ENCODE data around the gene AKAP8. TPM values are rescaled to one million over a fixed set of nuclear protein-coding genes. Genes with fewer than 3 reads are reported as not detected.

The AKAP8 gene
- total and polyA plus RNA-seq, 4 donors = 15.0 to 43.4 (median 19.7) TPM

- Histone ChIP-seq H3K27ac (ENCODE audit: low read depth in 1 of 2, low read length in 1 of 2) (no peak overlapping the region), H3K4me3 (no peak overlapping the region), H3K9ac (ENCODE audit: insufficient read depth in 1 of 2, low read length in 2 of 2) (no peak overlapping the region), H3K27me3 (ENCODE audit: control insufficient read depth in 3 of 3, insufficient read depth in 3 of 3, low read length in 2 of 3) (no peaks in the 10 kb centered on the region), H3K9me3 (ENCODE audit: control insufficient read depth in 4 of 4, insufficient read depth in 3 of 4, low read length in 3 of 4) (no peaks in the 10 kb centered on the region), H3K4me1 (ENCODE audit: control insufficient read depth in 5 of 5, insufficient read depth in 5 of 5, low read length in 5 of 5) (peaks cover 0 to 15% (median 0%) of the 10 kb centered on the region in 5 donors), H3K36me3 (ENCODE audit: control insufficient read depth in 4 of 4, insufficient read depth in 4 of 4, low read length in 4 of 4) (peaks cover 7 to 51% (median 23%) of the 10 kb centered on the region in 4 donors)
- WGBS, 2 donors = 90 to 93% methylated on average over 10 of the region's 10 CpGs
- DNase-seq (no peak), ATAC-seq (ENCODE audit: insufficient read depth, low FRiP score) (no peak)
- no peak for TF ChIP-seq CTCF (IDR thresholded peaks at IDR 0.05; ENCODE audit: control extremely low read depth, extremely low read depth)
Measured at GRCh38 chr19:15403151-15403531, 23.6 kb upstream of the AKAP8 start.

- no peaks in the 10 kb centered on the region for H3K9me3 ChIP-seq (ENCODE audit: control insufficient read depth in 4 of 4, insufficient read depth in 3 of 4, low read length in 3 of 4)
- TF ChIP-seq CTCF (IDR thresholded peaks at IDR 0.05; ENCODE audit: control extremely low read depth, extremely low read depth) = no peak
- no peak overlapping the region for H3K27ac ChIP-seq (ENCODE audit: low read depth in 1 of 2, low read length in 1 of 2)
- H3K9ac ChIP-seq (ENCODE audit: insufficient read depth in 1 of 2, low read length in 2 of 2) = no peak overlapping the region
- no peak overlapping the region for H3K4me3 ChIP-seq
- WGBS, 2 donors = 90 to 96% methylated on average over 15 of the region's 15 CpGs
- peaks cover 7 to 54% (median 28%) of the 10 kb centered on the region in 4 donors for H3K36me3 ChIP-seq (ENCODE audit: control insufficient read depth in 4 of 4, insufficient read depth in 4 of 4, low read length in 4 of 4)
- no peak for DNase-seq
- H3K4me1 ChIP-seq (ENCODE audit: control insufficient read depth in 5 of 5, insufficient read depth in 5 of 5, low read length in 5 of 5) = peaks cover 0 to 15% (median 0%) of the 10 kb centered on the region in 5 donors
- no peaks in the 10 kb centered on the region for H3K27me3 ChIP-seq (ENCODE audit: control insufficient read depth in 3 of 3, insufficient read depth in 3 of 3, low read length in 2 of 3)
- no peak for ATAC-seq (ENCODE audit: insufficient read depth, low FRiP score)
Measured at GRCh38 chr19:15402411-15403150, 23.0 kb upstream of the AKAP8 start.

GRCh38 chr19:15401397-15401710 lies 21.8 kb upstream of the AKAP8 start:
- no peak overlapping the region for H3K27ac ChIP-seq (ENCODE audit: low read depth in 1 of 2, low read length in 1 of 2)
- no peaks in the 10 kb centered on the region for H3K9me3 ChIP-seq (ENCODE audit: control insufficient read depth in 4 of 4, insufficient read depth in 3 of 4, low read length in 3 of 4)
- DNase-seq = no peak
- peaks cover 15 to 67% (median 39%) of the 10 kb centered on the region in 4 donors for H3K36me3 ChIP-seq (ENCODE audit: control insufficient read depth in 4 of 4, insufficient read depth in 4 of 4, low read length in 4 of 4)
- ATAC-seq (ENCODE audit: insufficient read depth, low FRiP score) = no peak
- no peak overlapping the region for H3K4me3 ChIP-seq
- no peaks in the 10 kb centered on the region for H3K27me3 ChIP-seq (ENCODE audit: control insufficient read depth in 3 of 3, insufficient read depth in 3 of 3, low read length in 2 of 3)
- peaks cover 0 to 13% (median 0%) of the 10 kb centered on the region in 5 donors for H3K4me1 ChIP-seq (ENCODE audit: control insufficient read depth in 5 of 5, insufficient read depth in 5 of 5, low read length in 5 of 5)
- 96% methylated on average over 17 of the region's 17 CpGs for WGBS, 2 donors
- no peak overlapping the region for H3K9ac ChIP-seq (ENCODE audit: insufficient read depth in 1 of 2, low read length in 2 of 2)
- TF ChIP-seq CTCF (IDR thresholded peaks at IDR 0.05; ENCODE audit: control extremely low read depth, extremely low read depth) = no peak

Measured in lung (tissue), 12 donors.